ENCODE measurements around the gene FGF22. TPM values are rescaled to one million over a fixed set of nuclear protein-coding genes. Genes with fewer than 3 reads are reported as not detected.
A peak's percentile ranks its signal among the peaks of the same experiment; 100 is the strongest.

FGF22 gene
- total RNA-seq, 1 experiment from 2014 or later: 1.3 TPM

DNA sequence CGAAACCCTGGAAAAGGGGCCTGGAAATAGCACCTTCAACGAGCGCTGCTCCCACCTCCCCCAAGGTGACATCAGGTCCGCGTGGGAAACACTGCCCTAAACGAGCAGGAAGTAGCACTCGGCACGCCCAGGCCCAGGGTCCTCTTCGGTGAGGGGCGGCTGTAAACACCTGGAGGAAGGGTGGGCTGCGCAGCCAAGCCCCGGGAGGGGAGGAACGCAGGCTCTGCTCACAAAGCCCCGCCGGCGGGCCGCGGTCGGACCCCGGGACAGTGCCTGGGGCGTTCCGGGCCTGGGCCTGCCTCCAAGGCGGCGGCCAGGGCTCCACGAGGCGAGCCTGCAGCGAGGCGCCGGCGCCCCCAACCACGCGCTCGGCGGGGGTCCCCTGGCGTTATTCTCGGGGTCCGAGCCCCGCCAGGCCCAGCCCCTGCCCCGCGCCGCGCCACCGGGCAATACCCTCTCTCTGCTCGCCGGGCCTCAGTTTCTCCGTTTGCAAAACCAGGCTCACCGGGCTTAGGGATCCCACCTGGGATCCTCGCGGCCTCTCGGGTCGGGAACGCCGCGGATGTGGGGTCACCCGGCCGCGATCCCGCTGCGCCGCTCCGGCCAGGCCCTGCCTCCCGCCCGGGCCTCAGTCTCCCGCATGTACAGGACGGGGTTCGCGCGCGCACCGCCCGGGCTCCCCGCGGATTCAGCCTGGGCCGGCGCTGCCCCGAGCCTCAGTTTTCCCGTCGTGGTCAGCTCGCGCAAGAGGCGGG lies 22.7 kb downstream of the FGF22 start:
- H4K20me1 ChIP-seq (ENCODE audit: low read length): peaks cover 36% of the 10 kb centered on the region
- peak overlapping the region; percentile 70 for H3K27ac ChIP-seq (ENCODE audit: low read length)
- H3K9me2 ChIP-seq (replicated peaks; ENCODE audit: low read length): no peaks in the 10 kb centered on the region
- no TSS peak for BruUV-seq (replicated peaks)
- H3K4me3 ChIP-seq (ENCODE audit: low read length): peak overlapping the region; percentile 88
- DNase-seq: peak; percentile 38
- TF ChIP-seq EZH2phosphoT487 (IDR thresholded peaks at IDR 0.05; ENCODE audit: borderline replicate concordance, low read length) (no peak), EZH2 (IDR thresholded peaks at IDR 0.05; ENCODE audit: low read length, unreplicated experiment) (no peak)
- TF ChIP-seq, protein P1, sequence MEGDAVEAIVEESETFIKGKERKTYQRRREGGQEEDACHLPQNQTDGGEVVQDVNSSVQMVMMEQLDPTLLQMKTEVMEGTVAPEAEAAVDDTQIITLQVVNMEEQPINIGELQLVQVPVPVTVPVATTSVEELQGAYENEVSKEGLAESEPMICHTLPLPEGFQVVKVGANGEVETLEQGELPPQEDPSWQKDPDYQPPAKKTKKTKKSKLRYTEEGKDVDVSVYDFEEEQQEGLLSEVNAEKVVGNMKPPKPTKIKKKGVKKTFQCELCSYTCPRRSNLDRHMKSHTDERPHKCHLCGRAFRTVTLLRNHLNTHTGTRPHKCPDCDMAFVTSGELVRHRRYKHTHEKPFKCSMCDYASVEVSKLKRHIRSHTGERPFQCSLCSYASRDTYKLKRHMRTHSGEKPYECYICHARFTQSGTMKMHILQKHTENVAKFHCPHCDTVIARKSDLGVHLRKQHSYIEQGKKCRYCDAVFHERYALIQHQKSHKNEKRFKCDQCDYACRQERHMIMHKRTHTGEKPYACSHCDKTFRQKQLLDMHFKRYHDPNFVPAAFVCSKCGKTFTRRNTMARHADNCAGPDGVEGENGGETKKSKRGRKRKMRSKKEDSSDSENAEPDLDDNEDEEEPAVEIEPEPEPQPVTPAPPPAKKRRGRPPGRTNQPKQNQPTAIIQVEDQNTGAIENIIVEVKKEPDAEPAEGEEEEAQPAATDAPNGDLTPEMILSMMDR (conservative IDR thresholded peaks at IDR 0.05; ENCODE audit: low read depth, low read length): no peak
- peaks cover 56% of the 10 kb centered on the region for H3K79me2 ChIP-seq (ENCODE audit: low read length)
- no peaks in the 10 kb centered on the region for H3K27me3 ChIP-seq (ENCODE audit: low read length)
- H3F3A ChIP-seq (ENCODE audit: low read length, unreplicated experiment): no peaks in the 10 kb centered on the region
- no peaks in the 10 kb centered on the region for H3K9me3 ChIP-seq (ENCODE audit: low read length)
- no peaks in the 10 kb centered on the region for H3K36me3 ChIP-seq (ENCODE audit: low read depth, low read length)
- H3K9ac ChIP-seq (ENCODE audit: low read length): peak overlapping the region; percentile 99
- intact Hi-C loops (cut with micrococcal nuclease): no loop called here
- no peak; the same call in 1 of the 2 replicates for ATAC-seq
- ChIA-PET CTCF (no interaction called here), POLR2A (ENCODE audit: unreplicated experiment) (no interaction called here)
- H3K4me1 ChIP-seq (ENCODE audit: insufficient read depth, low read length): peaks cover 21% of the 10 kb centered on the region
- peak overlapping the region; percentile 99 for H3K4me2 ChIP-seq (ENCODE audit: low read length)
- H2AFZ ChIP-seq (ENCODE audit: low read length): no peak overlapping the region

DNA sequence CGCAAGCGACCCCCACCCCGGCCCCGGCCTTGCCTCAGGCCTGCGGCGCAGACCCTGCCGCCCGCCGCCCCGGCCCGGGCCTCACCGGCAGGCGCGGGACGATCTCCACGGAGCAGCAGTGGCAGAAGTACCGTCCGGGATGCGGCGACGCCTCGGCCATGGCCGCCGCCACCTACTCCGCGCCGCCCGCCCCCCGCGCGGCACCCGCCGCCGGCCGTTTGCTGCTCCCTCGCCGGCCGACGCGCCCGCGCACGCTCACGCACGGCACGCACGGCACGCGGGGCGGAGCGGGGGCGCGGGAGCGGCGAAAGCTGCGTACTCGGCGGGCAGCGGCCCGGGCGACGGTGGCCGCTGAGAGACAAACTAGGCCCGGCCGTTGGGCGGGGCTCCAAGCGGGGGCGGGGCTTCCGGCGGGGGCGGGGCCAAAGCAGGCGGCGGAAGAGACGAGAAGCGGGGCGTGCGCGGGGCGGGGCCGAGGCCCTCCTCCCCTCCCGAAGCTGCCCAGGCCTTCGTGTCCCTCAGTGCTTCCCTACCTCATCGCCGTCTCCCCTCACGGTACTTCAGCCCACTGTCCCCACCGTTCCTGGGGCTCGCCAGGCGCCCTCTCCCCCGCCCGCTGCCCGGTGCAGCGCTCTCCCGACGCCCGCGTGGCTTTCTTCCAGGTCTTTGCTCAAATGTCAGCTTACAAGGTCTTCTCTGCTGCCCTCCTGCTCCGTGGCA lies 23.4 kb downstream of the FGF22 start, which contains the start of gene RNF126:
Gene RNF126 (minus strand): TSS at position 253 of the 720 bp plus-strand sequence. CDS start 93 bp downstream, at position 160.
- Histone ChIP-seq H3K4me2 (ENCODE audit: low read length) (peak within 1 kb of the TSS; percentile 99), H3K27me3 (ENCODE audit: low read length) (no peaks in the 10 kb centered on the region), H3K9ac (ENCODE audit: low read length) (peak within 1 kb of the TSS; percentile 99), H4K20me1 (ENCODE audit: low read length) (peaks cover 30% of the 10 kb centered on the region), H3K36me3 (ENCODE audit: low read depth, low read length) (no peaks in the 10 kb centered on the region), H3F3A (ENCODE audit: low read length, unreplicated experiment) (no peaks in the 10 kb centered on the region), H3K9me3 (ENCODE audit: low read length) (no peaks in the 10 kb centered on the region), H3K27ac (ENCODE audit: low read length) (peak within 1 kb of the TSS; percentile 70), H3K4me1 (ENCODE audit: insufficient read depth, low read length) (peaks cover 21% of the 10 kb centered on the region), H3K4me3 (ENCODE audit: low read length) (peak within 1 kb of the TSS; percentile 88), H2AFZ (ENCODE audit: low read length) (peak within 1 kb of the TSS; percentile 73), H3K9me2 (replicated peaks; ENCODE audit: low read length) (no peaks in the 10 kb centered on the region), H3K79me2 (ENCODE audit: low read length) (peaks cover 48% of the 10 kb centered on the region)
- intact Hi-C loops (cut with micrococcal nuclease): no loop called here
- no TSS peak for BruUV-seq (replicated peaks)
- ATAC-seq (peak; percentile 69), DNase-seq (peak; percentile 88)
- POLR2A ChIA-PET (ENCODE audit: unreplicated experiment): interaction anchor here (0.5 kb wide), 1 partner anchor 78 kb away, joined by 3 read pairs; no protein-coding TSS in a partner anchor
- CTCF ChIA-PET: interaction anchor here (0.6 kb wide), 1 partner anchor 135 kb away, joined by 3 read pairs; no protein-coding TSS in a partner anchor
- TF ChIP-seq, protein P1 (conservative IDR thresholded peaks at IDR 0.05; ENCODE audit: low read depth, low read length): no peak
- no peak for TF ChIP-seq EZH2 (IDR thresholded peaks at IDR 0.05; ENCODE audit: low read length, unreplicated experiment)
- TF ChIP-seq EZH2phosphoT487 (IDR thresholded peaks at IDR 0.05; ENCODE audit: borderline replicate concordance, low read length): no peak
